Measurements from ENCODE around the gene PIH1D1. TPM values are rescaled to one million over a fixed set of nuclear protein-coding genes. Genes with fewer than 3 reads are reported as not detected.
A peak's percentile ranks its signal among the peaks of the same experiment; 100 is the strongest.

The PIH1D1 gene
- total and polyA plus RNA-seq, 10 of the 15 experiments (the other 5 are each of a cell fraction or from before 2014, with no cell fraction given): 16.1 to 153 (median 106) TPM

- Histone ChIP-seq H3K4me2 (ENCODE audit: control insufficient read depth, insufficient read depth) (no peak overlapping the region), H3K79me2 (ENCODE audit: control insufficient read depth, insufficient read depth, low read length) (no peaks in the 10 kb centered on the region), H3K4me3 (no peak overlapping the region), H3K9ac (ENCODE audit: control insufficient read depth, insufficient read depth, low read length) (no peak overlapping the region), H3K9me3 (replicated peaks; ENCODE audit: control insufficient read depth, insufficient read depth, low read length) (no peaks in the 10 kb centered on the region), H3K27me3 (replicated peaks in 1 of 2; ENCODE audit: control insufficient read depth in 2 of 2, insufficient read depth in 2 of 2, low read length in 1 of 2) (no peaks in the 10 kb centered on the region), H4K20me1 (ENCODE audit: control insufficient read depth, insufficient read depth) (no peaks in the 10 kb centered on the region), H3K27ac (ENCODE audit: control insufficient read depth, insufficient read depth) (no peak overlapping the region), H3K36me3 (ENCODE audit: control insufficient read depth in 2 of 2, insufficient read depth in 2 of 2, low read length in 1 of 2) (no peaks in the 10 kb centered on the region), H3K4me1 (ENCODE audit: control insufficient read depth, insufficient read depth, low read length) (peaks cover 20% of the 10 kb centered on the region), H2AFZ (ENCODE audit: control insufficient read depth, low read depth, low read length) (no peak overlapping the region)
- in situ Hi-C loops (cut with MboI): no loop called here
- ChIA-PET RAD21 (ENCODE audit: unreplicated experiment) (no interaction called here), SMC1A (ENCODE audit: uncharacterized antibody, unreplicated experiment) (interaction anchor here (0.7 kb wide), 2 partner anchors 18 to 176 kb away, joined by 3 read pairs; no protein-coding TSS in a partner anchor), CTCF (interaction anchor here (0.9 to 2.5 kb wide), 7 partner anchors 9 to 314 kb away, joined by 3 to 8 read pairs (median 4); partner anchors contain the start of gene FLT3LG), POLR2A (interaction anchor here (0.7 to 1.1 kb wide), 2 partner anchors 14 to 59 kb away, joined by 3 read pairs; no protein-coding TSS in a partner anchor)
- no TSS peak for BruUV-seq (replicated peaks)
- no peak for DNase-seq (ENCODE audit: low read depth, low spot score)
- intact Hi-C loops (cut with micrococcal nuclease; ENCODE audit: unreplicated experiment): no loop called here
- WGBS (ENCODE audit: insufficient coverage, insufficient replicate concordance, low lambda C conversion rate, missing lambda C conversion rate): 25% methylated on average over 3 of the region's 3 CpGs
- ATAC-seq: no peak
- no peak for FAIRE-seq
- TF ChIP-seq MLLT1 (IDR thresholded peaks at IDR 0.05) (no peak), MAX (IDR thresholded peaks at IDR 0.05; ENCODE audit: low read depth, low read length) (no peak), IKZF1 (conservative IDR thresholded peaks at IDR 0.05) (no peak), MYC (IDR thresholded peaks at IDR 0.05; ENCODE audit: insufficient read depth, insufficient read length, insufficient replicate concordance, low read length, severe bottlenecking) (no peak), ETV6 (conservative IDR thresholded peaks at IDR 0.05 in 1 of 2, IDR thresholded peaks at IDR 0.05 in 1 of 2; ENCODE audit: borderline replicate concordance in 1 of 2, low read depth in 1 of 2) (peak in 1 of 2 experiments; percentile 58; a peak in 1 of 4 replicates), CREB1 (IDR thresholded peaks at IDR 0.05; ENCODE audit: low read depth) (no peak), CBX5 (IDR thresholded peaks at IDR 0.05; ENCODE audit: low read depth) (no peak)
Observed at GRCh38 chr19:49411681-49412326, 39.8 kb downstream of the PIH1D1 start.
